Smooth muscle cell (in vitro differentiated cells): ENCODE measurements around the gene ID4. TPM values are rescaled to one million over a fixed set of nuclear protein-coding genes. Genes with fewer than 3 reads are reported as not detected.
"Not testable (repeated sequence)": the region's sequence is repeated elsewhere in the genome, so short reads cannot be mapped to it uniquely, and the experiment has no call there.

ENCODE experiments used
- DNase-seq: peaks from one replicate; lab custom pipeline; 2025; ENCODE audit not compliant: unreplicated experiment; lab: John Stamatoyannopoulos, UW
- H2AFZ ChIP-seq: fragments of 200-600 bp; sonication (generic); 2 replicates; pipeline ENCODE4 v1.6.0; 2016; ENCODE audit warnings: antibody characterized with exemption, low read depth, mild to moderate bottlenecking
- H3F3A ChIP-seq: fragments of 200-600 bp; sonication (generic); 2 replicates; pipeline ENCODE4 v1.6.0; 2017; ENCODE audit warnings: antibody characterized with exemption, low read depth
- H3K27ac ChIP-seq: fragments of 200-600 bp; sonication (generic); 2 replicates; pipeline ENCODE4 v1.5.1; 2016; ENCODE audit warnings: low read depth, mild to moderate bottlenecking
- H3K27me3 ChIP-seq: fragments of 200-600 bp; sonication (generic); 2 replicates; pipeline ENCODE4 v1.6.1; 2016; ENCODE audit warnings: low read depth, mild to moderate bottlenecking
- H3K36me3 ChIP-seq: fragments of 200-600 bp; sonication (generic); 2 replicates; pipeline ENCODE4 v1.5.1; 2016; ENCODE audit warnings: low read depth
- H3K4me1 ChIP-seq: fragments of 200-600 bp; sonication (generic); 2 replicates; pipeline ENCODE4 v1.5.1; 2016; ENCODE audit warnings: low read depth
- H3K4me2 ChIP-seq: fragments of 200-600 bp; sonication (generic); 2 replicates; pipeline ENCODE4 v1.6.0; 2016; ENCODE audit warnings: mild to moderate bottlenecking
- H3K4me3 ChIP-seq: fragments of 200-600 bp; sonication (generic); 2 replicates; pipeline ENCODE4 v1.5.1; 2016; ENCODE audit warnings: mild to moderate bottlenecking
- H3K79me2 ChIP-seq: fragments of 200-600 bp; sonication (generic); 2 replicates; pipeline ENCODE4 v1.6.0; 2016; ENCODE audit warnings: low read depth, mild to moderate bottlenecking
- H3K9ac ChIP-seq: fragments of 200-600 bp; sonication (generic); 2 replicates; pipeline ENCODE4 v1.6.0; 2016; ENCODE audit warnings: low read depth
- H3K9me3 ChIP-seq: fragments of 200-600 bp; sonication (generic); replicated peaks from 2 replicates; pipeline ENCODE4 v1.5.1; 2016; ENCODE audit warnings: low read depth
- H4K20me1 ChIP-seq: fragments of 200-600 bp; sonication (generic); 2 replicates; pipeline ENCODE4 v1.6.0; 2016; ENCODE audit warnings: low read depth
- CTCF ChIP-seq: fragments of 200-600 bp; sonication (generic); IDR thresholded peaks from 2 replicates; pipeline ENCODE4 v1.5.1; 2017; ENCODE audit warnings: borderline replicate concordance, mild to moderate bottlenecking, antibody characterized with exemption; ENCODE audit not compliant: insufficient read depth, poor library complexity, severe bottlenecking
- WGBS: methylation state at CpG from one replicate; pipeline ENCODE4 v1.1.7; 2016; ENCODE audit warnings: low lambda C conversion rate; 5-methylcytosine and 5-hydroxymethylcytosine counted together
- polyA plus RNA-seq: library from polyadenylated mRNA; unstranded; fragments of >200 nt; fragmentation: Nextera tagmentation; extraction: Ambion mirVana; gene quantifications from 2 replicates; pipeline ENCODE4 v1.2.1, GENCODE V29; 2016
- total RNA-seq: library from RNA; depleted of rRNA; stranded (reverse); fragments of >200 nt; gene quantifications from 2 replicates; pipeline ENCODE4 v1.2.3, GENCODE V29; 2014

The ID4 gene
- total and polyA plus RNA-seq, 2 experiments from 2014 or later, result 123 to 181 TPM

GRCh38 chr6:19851241-19852089, 14.3 kb downstream of the ID4 start:
- H3K9ac ChIP-seq, result no peak overlapping the region
- H4K20me1 ChIP-seq, result no peaks in the 10 kb centered on the region
- H3K27me3 ChIP-seq, result no peaks in the 10 kb centered on the region
- 32% methylated on average over 10 of the region's 10 CpGs for WGBS
- no peaks in the 10 kb centered on the region for H3K9me3 ChIP-seq
- peaks cover 4% of the 10 kb centered on the region for H3F3A ChIP-seq
- no peak for DNase-seq
- peak overlapping the region; percentile 78 for H2AFZ ChIP-seq
- peak overlapping the region; percentile 3 for H3K4me3 ChIP-seq
- TF ChIP-seq CTCF, result peak; percentile 85
- peak overlapping the region; percentile 76 for H3K27ac ChIP-seq
- no peaks in the 10 kb centered on the region for H3K36me3 ChIP-seq
- H3K4me1 ChIP-seq, result peaks cover 9% of the 10 kb centered on the region
- no peaks in the 10 kb centered on the region for H3K79me2 ChIP-seq
- H3K4me2 ChIP-seq, result peak overlapping the region; percentile 77

GRCh38 chr6:19852090-19852457, 14.9 kb downstream of the ID4 start:
- Histone ChIP-seq H3K4me1 (peaks cover 9% of the 10 kb centered on the region), H3F3A (peaks cover 4% of the 10 kb centered on the region), H4K20me1 (no peaks in the 10 kb centered on the region), H3K36me3 (no peaks in the 10 kb centered on the region), H3K4me2 (no peak overlapping the region), H3K79me2 (no peaks in the 10 kb centered on the region), H2AFZ (no peak overlapping the region), H3K9me3 (no peaks in the 10 kb centered on the region), H3K9ac (no peak overlapping the region), H3K4me3 (no peak overlapping the region), H3K27me3 (no peaks in the 10 kb centered on the region), H3K27ac (no peak overlapping the region)
- WGBS, result 98% methylated on average over 2 of the region's 2 CpGs
- no peak for TF ChIP-seq CTCF
- DNase-seq, result no peak

GRCh38 chr6:19852927-19853326, 15.8 kb downstream of the ID4 start:
- Histone ChIP-seq H3K4me2 (no peak overlapping the region), H3K9me3 (no peaks in the 10 kb centered on the region), H3F3A (peaks cover 4% of the 10 kb centered on the region), H3K79me2 (no peaks in the 10 kb centered on the region), H3K27me3 (no peaks in the 10 kb centered on the region), H3K4me1 (peaks cover 9% of the 10 kb centered on the region), H2AFZ (no peak overlapping the region), H3K36me3 (no peaks in the 10 kb centered on the region), H3K4me3 (no peak overlapping the region), H4K20me1 (no peaks in the 10 kb centered on the region), H3K9ac (no peak overlapping the region), H3K27ac (no peak overlapping the region)
- no peak for TF ChIP-seq CTCF
- 94% methylated on average over 6 of the region's 6 CpGs for WGBS
- no peak for DNase-seq

- not testable (repeated sequence) for H3K9ac ChIP-seq, H2AFZ ChIP-seq, H3K36me3 ChIP-seq, H3K27me3 ChIP-seq, DNase-seq, H3K27ac ChIP-seq, H3K4me1 ChIP-seq, H3K4me2 ChIP-seq, H3K9me3 ChIP-seq, H3K4me3 ChIP-seq, H3K79me2 ChIP-seq, H3F3A ChIP-seq, H4K20me1 ChIP-seq
- over 99% methylated on average over 25 of the region's 43 CpGs for WGBS
Observed at GRCh38 chr6:19854421-19855015, 17.3 kb downstream of the ID4 start.
